Urothelium cell line (cell line): Measurements from ENCODE around the gene RAG2.

ENCODE experiments used
- DNase-seq: peaks from one replicate; pipeline ENCODE4 v3.0.0; 2011; ENCODE audit warnings: low spot score, mixed read lengths
- FAIRE-seq: peaks from 2 replicates; lab custom pipeline; 2011; peaks lifted over from hg19 to GRCh38; lab: Jason Lieb, UNC

The RAG2 gene

DNA sequence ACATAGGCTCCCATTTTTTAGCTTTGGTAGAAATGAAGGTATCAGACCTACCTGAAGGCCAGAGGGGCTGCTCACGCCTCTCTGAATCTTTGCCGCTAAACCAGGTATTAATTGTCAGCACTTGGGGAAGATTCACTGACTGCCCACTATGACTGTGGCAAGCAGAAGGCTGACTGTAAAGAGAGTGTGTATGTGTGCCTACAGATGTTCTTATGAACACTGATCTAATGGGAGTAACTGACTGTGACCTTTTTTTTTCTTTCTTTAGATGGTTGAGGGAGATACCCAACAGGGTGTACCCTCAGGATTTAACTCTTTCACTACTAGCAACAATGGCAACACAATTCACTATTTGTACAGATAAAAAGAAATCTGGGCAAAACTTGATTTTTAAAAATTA lies at the start of gene RAG2:
RAG2 (minus strand) TSS at position 186 of the 400 bp plus-strand sequence. CDS start 4,068 bp downstream, outside the sequence.
- FAIRE-seq (no peak), DNase-seq (no peak)

DNA sequence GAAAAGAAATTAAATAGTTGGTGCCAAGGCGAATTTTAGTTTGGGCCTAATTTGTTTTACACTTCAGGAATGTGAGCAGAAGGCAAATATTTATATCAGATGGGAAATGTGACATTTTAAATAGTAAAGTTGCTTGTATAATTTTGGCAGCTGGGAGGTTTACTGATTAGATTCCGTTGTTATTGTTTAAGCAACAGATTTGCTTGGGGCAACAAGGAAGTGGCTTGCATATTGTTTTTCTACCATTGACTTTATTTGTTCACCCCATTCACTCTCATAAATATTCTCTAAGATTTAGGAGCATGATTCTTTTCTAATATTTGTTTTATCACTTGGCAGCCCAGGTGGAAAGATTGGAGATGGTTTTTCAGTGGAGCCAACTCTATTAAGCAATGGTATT lies 40.5 kb upstream of the RAG2 start:
- DNase-seq, result no peak
- FAIRE-seq, result no peak

DNA sequence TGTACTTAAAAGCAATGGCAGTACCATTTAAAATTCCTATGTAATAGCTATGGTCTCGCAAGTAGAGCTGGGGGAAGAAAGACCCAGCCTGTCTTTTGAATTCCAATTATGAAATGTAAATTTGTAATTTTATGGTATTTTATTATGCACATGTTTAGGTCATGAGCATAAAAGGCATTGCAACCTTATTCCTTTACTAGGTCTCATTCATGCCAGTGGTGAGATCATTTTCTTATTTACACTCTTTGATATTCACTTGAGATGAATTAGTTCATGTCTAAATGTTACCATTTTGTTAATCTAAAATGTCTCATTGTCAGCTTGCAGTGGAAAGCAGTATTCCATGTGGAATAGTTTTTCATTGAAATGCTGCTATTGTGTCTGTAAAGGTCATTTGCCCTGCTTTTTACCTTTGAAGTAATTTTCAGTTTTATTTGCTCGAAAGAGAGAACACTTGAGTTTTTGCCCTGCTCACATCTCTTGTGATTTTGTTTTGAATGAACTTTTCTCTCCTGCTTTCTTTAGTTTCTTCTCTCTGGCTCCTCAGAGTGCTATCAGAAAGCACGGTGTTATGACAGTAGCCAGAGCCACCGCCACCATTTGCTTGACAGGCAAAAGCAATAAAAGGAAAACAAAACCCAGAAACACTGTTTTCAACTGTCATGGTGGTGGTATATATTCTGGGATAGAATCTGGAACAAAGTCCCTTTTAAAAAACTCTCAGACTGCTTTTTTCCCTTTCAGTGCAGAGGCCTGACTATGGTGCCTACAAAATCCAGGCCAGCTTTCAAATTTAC lies 37.2 kb upstream of the RAG2 start:
- FAIRE-seq, result no peak
- no peak for DNase-seq

DNA sequence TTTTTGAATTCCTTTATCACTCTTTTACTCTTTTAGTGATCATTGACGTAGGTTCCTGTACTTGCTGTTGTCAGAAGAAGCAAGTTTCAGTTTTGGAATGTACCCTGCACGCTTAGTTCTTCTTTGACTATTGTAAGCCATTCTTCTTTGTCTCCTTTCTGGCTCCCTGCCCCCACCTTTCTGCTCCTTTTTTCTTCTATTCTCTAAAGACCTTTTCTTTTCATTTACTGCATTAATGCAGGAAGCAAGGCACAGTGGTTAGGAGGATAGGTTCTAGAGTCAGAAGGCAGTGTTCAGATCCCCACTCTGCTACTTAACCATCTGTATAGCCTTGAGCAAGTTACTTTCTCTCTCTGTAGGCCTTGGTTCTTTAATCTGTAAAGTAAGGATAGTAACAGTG lies 33.7 kb upstream of the RAG2 start:
- FAIRE-seq (no peak), DNase-seq (no peak)

DNA sequence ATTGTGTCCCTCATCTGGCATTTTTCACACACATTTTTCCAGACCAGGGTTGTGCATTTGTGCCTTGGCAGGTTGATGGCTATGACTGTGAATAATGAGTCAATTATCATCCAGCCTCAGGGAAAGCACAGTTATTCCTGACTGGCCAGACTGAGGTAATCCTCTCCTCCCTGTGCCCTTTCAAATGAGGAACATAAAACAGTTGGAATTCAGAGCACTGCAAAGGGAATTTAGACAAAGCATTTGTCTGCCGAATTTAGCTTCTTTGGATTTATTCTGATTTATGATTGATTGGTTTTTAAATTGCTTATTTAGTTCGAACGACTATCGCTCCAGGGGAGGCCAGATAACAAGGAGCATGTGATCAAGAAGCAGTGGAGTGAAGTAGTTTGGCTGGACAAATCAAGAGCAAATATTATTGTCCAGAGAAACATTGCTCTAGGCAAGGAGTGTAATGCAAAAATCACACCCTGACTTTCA lies 30.8 kb upstream of the RAG2 start:
- DNase-seq (no peak), FAIRE-seq (no peak)

DNA sequence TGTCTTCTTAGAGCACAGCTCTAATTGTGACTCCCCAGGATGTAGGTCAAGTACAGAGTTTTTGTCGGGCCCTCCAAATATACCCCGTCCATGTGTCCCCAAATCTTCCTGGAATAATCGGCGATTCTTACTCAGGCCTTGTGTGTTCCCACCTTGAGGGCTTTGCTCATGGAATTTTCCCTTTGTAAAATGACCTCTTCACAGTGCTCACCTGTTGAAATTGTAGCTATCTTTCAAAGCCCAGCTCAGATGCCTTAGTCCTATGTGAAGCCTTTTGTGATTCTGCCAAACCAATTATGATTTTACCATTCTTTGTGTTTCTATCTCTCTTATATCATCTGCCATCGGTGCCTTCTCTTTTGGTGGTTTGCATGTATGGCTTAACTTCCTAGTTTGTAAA lies 30.1 kb upstream of the RAG2 start:
- FAIRE-seq, result no peak

DNA sequence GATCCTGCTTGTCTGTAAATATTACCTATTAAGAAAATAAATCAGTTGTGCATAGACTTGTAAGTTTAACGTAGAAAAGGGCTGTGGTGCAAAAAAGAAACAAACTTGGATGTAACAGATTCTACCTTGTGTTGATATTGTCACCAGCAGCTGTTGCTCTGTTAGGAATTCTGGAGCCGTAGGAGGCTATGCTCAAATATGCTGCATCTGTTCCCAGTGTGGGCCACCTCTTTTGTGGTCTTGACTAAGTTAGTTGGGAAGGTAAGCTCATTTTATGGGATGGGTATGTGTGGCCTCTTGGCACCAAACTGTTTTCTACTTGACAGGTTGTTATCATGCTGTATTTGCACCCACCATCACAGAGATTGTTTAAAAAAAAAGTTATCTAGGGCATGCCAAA lies 29.4 kb upstream of the RAG2 start:
- FAIRE-seq, result no peak

More for the DNA sequence above, 30.1 kb upstream of the RAG2 start:
- no peak for DNase-seq

DNA sequence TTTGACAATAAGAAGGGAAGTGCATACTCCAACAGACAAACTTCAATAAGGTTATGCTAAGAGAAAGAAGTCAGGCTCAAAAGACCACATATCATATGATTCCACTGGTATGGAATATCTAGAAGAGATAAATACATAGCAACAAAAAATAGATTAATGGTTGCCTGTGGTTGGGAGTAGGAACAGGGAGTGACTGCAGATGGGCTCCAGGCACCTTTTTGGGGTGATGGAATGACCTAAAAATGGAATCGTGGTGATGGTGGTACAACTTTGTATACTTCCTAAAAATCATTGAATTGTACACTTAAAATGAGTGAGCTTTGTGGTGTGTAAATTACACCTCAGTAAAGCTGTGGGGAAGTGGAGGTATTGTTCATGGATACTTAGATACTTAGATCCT lies 29.0 kb upstream of the RAG2 start:
- FAIRE-seq (no peak), DNase-seq (no peak)

More for the DNA sequence above, 29.4 kb upstream of the RAG2 start:
- no peak for DNase-seq

DNA sequence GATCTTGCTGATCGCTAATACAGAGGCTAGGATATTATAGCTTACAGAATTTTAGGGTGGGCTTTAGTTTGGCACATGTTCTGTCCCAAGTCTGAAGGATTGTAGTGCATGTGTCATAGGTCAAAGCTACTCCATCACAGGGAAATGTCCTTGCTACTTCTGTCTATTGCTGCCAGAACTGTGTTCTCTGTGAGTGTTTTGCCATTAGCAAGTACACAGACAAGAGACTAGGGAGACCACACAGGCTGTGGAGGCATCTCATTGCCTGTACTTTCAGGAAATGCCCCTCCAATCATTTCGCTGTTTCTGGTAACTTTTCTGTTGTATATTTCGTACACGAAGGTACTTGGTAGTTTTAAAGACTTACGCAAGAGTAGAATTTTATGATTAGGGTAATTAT lies 25.5 kb upstream of the RAG2 start:
- DNase-seq (no peak), FAIRE-seq (no peak)

DNA sequence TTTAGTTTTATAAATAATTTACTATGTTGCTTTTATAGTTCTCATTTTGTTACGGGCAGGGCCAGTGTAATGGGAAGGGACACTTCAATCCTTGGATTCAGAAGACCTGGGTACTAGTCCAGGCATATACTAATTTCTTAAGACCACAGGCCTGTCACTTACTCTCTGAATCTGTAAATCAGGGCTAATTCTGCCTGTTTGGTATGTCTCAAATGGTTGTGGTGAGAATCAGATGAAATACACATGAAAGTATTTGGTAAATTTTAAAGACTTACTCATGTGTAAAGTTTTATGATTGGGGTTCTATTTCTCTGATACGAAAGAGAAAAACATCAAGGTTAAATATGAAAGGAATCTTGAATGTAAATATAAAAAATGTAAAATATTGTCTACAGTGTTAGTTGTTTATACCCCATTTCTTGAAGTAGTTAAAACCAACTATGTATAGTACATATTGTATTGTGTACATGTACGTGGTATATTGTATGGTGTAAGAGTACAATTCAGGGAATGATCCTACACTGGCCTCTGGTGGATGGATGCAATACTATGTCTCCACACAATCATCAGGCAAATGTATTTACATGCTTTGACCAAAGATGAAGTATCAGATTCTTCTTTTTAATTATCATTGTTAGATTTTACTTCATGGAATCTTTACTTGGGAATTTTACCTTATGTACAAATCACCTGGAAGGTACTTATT lies 24.5 kb upstream of the RAG2 start:
- peak; percentile 7 for DNase-seq
- no peak for FAIRE-seq

DNA sequence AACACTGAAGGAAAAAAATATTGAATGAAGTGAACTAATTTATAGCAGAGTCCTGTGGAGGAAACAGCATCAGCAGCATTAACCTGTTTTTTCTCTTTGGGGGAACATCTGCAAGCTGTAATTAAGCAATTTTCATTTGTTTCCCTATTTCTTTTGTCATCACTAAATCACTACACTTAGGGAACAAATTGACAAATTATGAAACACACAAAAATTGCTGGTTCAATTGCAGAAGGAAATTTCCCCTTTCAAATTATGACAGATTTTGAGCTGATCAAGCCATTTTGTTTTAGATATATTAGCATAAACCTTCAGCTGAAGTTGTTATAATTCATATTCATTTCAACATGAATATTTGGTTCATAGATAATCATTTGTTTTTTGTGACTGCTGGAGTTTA lies 22.2 kb upstream of the RAG2 start:
- FAIRE-seq (no peak), DNase-seq (no peak)

DNA sequence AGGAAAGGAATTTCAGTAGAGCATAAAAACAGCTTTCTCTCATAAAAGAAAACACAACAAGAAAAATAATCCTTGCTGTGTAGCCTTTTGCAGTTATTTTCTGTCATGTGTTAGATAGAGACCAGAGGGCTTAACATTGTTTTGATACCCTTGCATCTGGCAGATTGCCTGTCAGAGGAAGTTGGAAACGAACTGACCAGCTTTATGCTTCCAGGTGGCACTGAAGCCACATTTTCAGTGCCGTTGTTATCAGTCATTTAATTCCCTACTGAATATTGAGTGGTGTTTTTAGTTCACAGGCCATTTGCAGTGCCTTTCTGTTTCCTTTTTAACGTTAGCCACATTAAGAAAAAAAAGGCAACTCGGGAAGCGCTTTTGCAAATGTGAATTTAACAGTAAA lies 21.5 kb upstream of the RAG2 start:
- FAIRE-seq (no peak), DNase-seq (no peak)

DNA sequence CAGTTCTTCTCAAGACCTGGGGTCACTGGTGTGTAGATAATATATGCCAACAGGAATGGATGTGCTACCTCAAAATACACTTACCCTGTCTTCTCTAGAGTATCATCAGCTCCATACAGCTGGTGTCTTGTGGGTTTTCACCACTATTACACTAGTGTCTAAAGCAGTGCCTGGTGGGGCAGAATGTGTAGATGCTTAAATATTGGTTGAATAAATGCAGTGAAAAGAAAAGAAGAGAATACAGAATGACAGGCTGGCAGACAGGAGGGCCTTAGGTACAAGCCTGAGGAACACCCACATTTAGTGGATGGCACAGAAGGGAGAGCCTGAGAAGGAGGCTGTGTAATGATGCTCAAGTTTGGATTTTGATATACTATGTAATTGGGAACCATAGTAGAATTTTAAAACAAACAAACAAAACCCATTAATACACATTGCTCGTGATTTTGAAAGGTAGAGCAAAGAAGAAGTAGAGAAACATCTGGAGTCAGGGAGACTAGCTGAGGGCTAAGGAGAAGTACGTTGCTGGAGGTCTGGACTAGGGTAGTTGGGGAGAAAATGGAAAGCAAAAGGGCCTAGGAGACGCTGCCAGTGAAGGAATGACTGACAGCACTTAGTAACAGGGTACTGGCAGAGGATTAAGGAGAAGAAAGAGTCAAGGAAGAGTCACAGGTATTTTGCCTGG lies 20.5 kb upstream of the RAG2 start:
- FAIRE-seq (no peak), DNase-seq (no peak)

DNA sequence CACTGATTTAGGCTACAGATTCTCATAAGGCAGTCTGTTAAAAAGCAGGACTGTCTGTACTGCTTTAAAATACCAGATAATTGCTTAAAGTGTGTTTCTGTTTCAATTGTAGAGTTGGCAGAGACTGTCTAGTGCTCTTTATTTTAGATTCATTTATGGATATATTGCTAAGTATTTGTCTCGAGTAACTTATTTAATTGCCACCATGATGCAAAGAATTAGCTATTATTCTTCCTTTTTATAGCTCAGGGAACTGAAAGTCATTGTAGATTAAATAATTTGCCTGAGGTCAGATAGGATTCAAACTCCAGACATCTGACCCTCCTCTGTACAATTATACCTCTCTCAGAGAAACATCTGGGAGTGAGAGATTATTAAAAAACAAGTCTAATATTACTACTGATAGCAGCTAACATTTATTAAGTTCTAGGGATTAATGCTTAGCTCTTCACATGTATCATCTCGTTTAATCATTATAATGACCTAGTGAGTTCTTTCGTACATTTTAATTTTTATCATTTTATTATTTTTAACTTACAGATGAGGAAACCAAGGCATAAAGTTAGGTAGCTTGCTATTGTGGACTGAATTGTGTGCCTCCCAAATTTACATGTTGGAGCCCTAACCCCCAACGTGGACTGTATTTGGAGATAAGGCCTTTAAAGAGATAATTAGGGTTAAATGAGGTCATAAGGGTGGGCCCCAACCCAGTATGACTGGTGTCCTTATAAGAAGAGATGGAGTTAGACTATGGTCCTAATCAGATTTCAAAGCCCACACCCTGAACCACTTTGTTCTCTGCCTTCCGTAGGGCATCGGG lies 19.7 kb upstream of the RAG2 start:
- DNase-seq, result no peak
- no peak for FAIRE-seq

DNA sequence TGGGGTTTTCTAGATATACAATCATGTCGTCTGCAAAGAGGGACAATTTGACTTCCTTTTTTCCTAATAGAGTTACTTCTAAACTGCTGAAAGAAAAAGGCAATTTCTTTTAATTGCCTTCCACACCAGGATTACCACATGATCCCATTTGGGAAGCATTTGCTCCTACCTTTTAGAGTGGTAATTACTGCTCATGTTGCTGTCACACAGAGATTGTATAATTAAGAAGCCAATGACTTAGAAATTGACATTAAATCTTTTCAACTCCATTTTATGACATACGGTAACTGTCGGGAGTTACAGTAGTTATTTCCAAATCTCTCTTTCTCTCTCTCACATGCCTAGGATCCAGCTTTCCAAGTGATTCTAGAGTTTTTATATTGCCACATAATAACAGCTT lies 17.8 kb upstream of the RAG2 start:
- DNase-seq (no peak), FAIRE-seq (no peak)

DNA sequence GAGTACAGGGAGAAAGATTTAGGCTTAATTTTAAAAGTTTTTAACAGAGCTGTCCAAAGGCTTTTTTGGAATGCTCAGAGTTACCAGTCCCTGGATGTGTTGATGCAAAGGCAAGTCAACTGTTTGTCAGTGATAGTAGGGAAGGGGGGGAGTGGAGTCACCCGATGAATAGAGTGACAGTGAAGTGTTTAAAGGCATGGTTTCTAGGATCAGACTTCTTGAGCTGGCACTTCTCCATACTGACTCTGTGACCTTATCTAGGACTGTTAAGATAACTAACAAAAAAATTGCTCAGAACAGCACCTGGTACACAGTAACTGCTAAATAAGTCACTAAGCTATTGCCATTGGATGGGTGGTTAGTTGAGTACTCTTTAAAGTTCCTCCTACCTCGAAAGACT lies 11.3 kb upstream of the RAG2 start:
- DNase-seq (no peak), FAIRE-seq (no peak)

DNA sequence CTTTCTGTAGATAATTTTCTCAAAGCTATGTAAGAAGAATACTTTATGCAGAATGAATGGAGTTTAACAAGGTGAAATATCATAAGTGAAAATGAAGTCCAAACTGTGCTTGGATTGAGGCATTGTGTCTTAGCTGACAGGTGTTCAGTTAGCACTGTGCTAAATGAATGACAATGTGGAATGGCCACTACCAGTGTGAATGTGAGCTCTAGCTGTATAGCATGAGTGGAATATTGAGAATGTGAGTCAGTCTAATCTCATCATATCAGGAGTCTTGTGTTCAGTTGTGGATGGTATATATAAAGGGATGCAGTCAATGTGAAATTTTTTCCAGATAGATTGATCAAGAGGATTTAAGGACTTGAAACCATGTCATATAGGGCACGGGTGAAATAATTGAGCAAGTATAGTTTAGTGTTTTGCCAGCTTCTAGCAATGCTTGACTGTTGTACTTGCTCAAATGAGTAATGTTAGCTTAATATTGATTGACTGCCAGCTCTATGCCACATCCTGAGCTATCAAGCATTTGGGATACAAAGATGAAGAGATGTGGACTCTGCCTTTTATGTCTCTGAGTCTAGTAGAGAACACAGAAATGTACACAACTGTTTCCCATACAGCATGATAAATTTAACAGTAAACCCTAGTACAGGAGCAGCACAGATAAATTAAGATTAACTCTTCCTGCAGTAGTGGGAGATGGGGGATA lies 10.6 kb upstream of the RAG2 start:
- DNase-seq (no peak), FAIRE-seq (no peak)

DNA sequence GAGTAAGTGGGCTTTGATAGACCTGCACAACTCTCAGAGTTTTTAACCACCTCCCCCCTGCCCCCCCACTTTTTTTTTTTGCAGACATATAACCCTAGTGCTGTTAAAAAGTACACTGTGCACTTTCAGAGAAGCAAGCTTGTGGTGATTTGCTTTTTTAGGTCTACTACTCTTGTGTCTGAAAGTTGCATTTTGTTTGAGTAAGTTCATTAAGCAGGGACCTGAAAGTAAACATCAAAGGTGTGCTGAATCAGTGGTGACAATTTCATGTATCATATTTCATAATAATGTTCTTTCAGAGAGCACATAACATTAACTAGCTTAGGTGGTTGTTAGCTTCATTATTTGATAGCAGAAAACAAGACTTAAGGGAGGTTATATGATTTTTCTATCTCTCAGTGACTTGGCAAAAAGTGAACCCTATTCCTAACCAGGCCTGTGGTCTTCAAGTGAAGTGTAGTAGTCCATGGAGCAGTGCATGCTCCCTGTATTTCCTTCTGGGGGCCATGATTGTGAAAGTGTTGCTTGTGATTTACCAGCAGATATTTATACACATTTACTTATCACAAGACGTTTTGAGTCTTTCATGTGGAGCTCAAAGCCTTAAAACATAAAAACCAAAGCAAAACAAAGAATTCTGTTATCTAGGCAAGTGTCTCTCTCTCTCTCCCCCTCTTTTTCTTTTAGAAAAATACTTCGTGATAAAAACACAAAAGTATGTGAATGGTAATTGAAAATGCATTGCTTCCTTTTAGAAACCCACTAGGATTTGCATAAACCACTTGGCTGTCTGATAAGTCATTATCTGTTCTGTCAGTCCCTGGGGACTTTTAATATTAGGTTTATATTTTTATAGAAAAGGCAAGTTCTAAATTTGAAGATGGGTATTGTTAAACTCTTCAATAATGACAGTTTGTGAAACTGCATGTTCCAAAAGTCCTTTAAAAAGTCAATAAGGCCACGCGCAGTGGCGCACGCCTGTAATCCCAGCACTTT lies 7.5 kb upstream of the RAG2 start:
- no peak for FAIRE-seq
- no peak for DNase-seq

DNA sequence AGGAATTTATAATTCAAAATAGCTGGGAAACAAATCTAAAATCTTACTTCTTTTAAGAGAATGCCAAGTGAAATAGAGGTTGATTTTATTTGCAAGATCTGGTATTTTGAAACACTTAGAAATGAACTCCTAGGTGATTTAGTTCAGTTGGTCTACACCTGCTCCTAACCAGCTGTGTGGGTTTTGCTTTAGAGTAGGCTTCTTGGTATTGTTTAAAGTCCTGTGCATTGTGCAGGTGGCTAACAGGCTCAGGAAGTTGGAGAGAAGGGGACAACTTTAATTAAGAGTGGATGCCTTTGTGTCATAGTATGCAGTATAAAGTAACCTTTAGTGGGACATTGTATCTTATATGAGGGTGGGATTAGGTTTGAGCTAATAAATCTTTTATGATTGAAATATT lies 4.1 kb upstream of the RAG2 start:
- DNase-seq, result no peak
- no peak for FAIRE-seq
